Measurements from ENCODE around the gene ZNF19.
"Not testable (repeated sequence)": the region's sequence is repeated elsewhere in the genome, so short reads cannot be mapped to it uniquely, and the experiment has no call there.

The ZNF19 gene

GRCh38 chr16:71489122-71489521 lies at the start of gene ZNF19:
Gene ZNF19 (minus strand): TSS chr16:71489324. CDS start chr16:71482114, 7,210 bp downstream.
- no peak for DNase-seq (ENCODE audit: low read depth in 1 of 2, low spot score in 1 of 2)

- DNase-seq (ENCODE audit: low read depth in 1 of 2, low spot score in 1 of 2) = no peak
Measured at GRCh38 chr16:71537643-71538042, 48.5 kb upstream of the ZNF19 start.

GRCh38 chr16:71536752-71537499 lies 47.8 kb upstream of the ZNF19 start:
- DNase-seq (ENCODE audit: low read depth in 1 of 2, low spot score in 1 of 2) = no peak

- DNase-seq (ENCODE audit: low read depth in 1 of 2, low spot score in 1 of 2) = no peak
Measured at GRCh38 chr16:71532366-71532765, 43.2 kb upstream of the ZNF19 start.

GRCh38 chr16:71528863-71529262 lies 39.7 kb upstream of the ZNF19 start:
- DNase-seq (ENCODE audit: low read depth in 1 of 2, low spot score in 1 of 2) = no peak

- no peak for DNase-seq (ENCODE audit: low read depth in 1 of 2, low spot score in 1 of 2)
Measured at GRCh38 chr16:71528257-71528656, 39.1 kb upstream of the ZNF19 start.

GRCh38 chr16:71526111-71526631 lies 37.0 kb upstream of the ZNF19 start, which contains the start of gene CHST4:
Gene CHST4 (plus strand): TSS chr16:71526426. CDS start chr16:71536678, 10,252 bp downstream.
- no peak for DNase-seq (ENCODE audit: low read depth in 1 of 2, low spot score in 1 of 2)

GRCh38 chr16:71524566-71525553 lies 35.7 kb upstream of the ZNF19 start:
- no peak for DNase-seq (ENCODE audit: low read depth in 1 of 2, low spot score in 1 of 2)

- no peak for DNase-seq (ENCODE audit: low read depth in 1 of 2, low spot score in 1 of 2)
Measured at GRCh38 chr16:71520550-71520949, 31.4 kb upstream of the ZNF19 start.

GRCh38 chr16:71515026-71515425 lies 25.9 kb upstream of the ZNF19 start:
- no peak for DNase-seq (ENCODE audit: low read depth in 1 of 2, low spot score in 1 of 2)

- DNase-seq (ENCODE audit: low read depth in 1 of 2, low spot score in 1 of 2) = no peak
Measured at GRCh38 chr16:71514476-71514875, 25.4 kb upstream of the ZNF19 start.

GRCh38 chr16:71513302-71513701 lies 24.2 kb upstream of the ZNF19 start:
- no peak for DNase-seq (ENCODE audit: low read depth in 1 of 2, low spot score in 1 of 2)

GRCh38 chr16:71507061-71507460 lies 17.9 kb upstream of the ZNF19 start:
- no peak for DNase-seq (ENCODE audit: low read depth in 1 of 2, low spot score in 1 of 2)

- no peak for DNase-seq (ENCODE audit: low read depth in 1 of 2, low spot score in 1 of 2)
Measured at GRCh38 chr16:71504901-71505300, 15.8 kb upstream of the ZNF19 start.

GRCh38 chr16:71504051-71504450 lies 14.9 kb upstream of the ZNF19 start:
- DNase-seq (ENCODE audit: low read depth in 1 of 2, low spot score in 1 of 2) = not testable (repeated sequence)

- DNase-seq (ENCODE audit: low read depth in 1 of 2, low spot score in 1 of 2) = no peak
Measured at GRCh38 chr16:71501547-71501946, 12.4 kb upstream of the ZNF19 start.

GRCh38 chr16:71500964-71501363 lies 11.8 kb upstream of the ZNF19 start:
- DNase-seq (ENCODE audit: low read depth in 1 of 2, low spot score in 1 of 2) = no peak

- DNase-seq (ENCODE audit: low read depth in 1 of 2, low spot score in 1 of 2) = no peak
Measured at GRCh38 chr16:71499775-71500364, 10.7 kb upstream of the ZNF19 start.

- no peak for DNase-seq (ENCODE audit: low read depth in 1 of 2, low spot score in 1 of 2)
Measured at GRCh38 chr16:71498031-71498430, 8.9 kb upstream of the ZNF19 start.

- DNase-seq (ENCODE audit: low read depth in 1 of 2, low spot score in 1 of 2) = no peak
Measured at GRCh38 chr16:71493213-71493612, 4.1 kb upstream of the ZNF19 start.

GRCh38 chr16:71492786-71493185 lies 3.7 kb upstream of the ZNF19 start:
- no peak for DNase-seq (ENCODE audit: low read depth in 1 of 2, low spot score in 1 of 2)

Data from activated T-helper 1 cell treated with anti-CD3 and anti-CD28 coated beads, Interleukin-2, amount 50 U/mL, for 16 hours (primary cell).